Thyroid gland (tissue), 4 donors: ENCODE results near the gene GTF2H1.

Experiments used
- CTCF ChIP-seq, 6 experiments: fragments of 200-600 bp in 3 of 6; fragments of 450-650 bp in 3 of 6; sonication (generic) in 3 of 6; IDR thresholded peaks; one replicate each; pipeline ENCODE4 v1.5.1; 2016 to 2019; ENCODE audit warnings: antibody characterized with exemption in 6 of 6, mild to moderate bottlenecking in 2 of 6, inconsistent platforms in 1 of 6, moderate library complexity in 1 of 6
- POLR2A ChIP-seq, 2 donors: fragments of 450-650 bp; IDR thresholded peaks; one replicate each; pipeline ENCODE4 v1.6.1; 2017; ENCODE audit warnings: antibody characterized with exemption in 2 of 2, mild to moderate bottlenecking in 2 of 2, moderate library complexity in 1 of 2

- TF ChIP-seq CTCF (IDR thresholded peaks at IDR 0.05) (no peak), POLR2A (IDR thresholded peaks at IDR 0.05) (no peak)
Observed at GRCh38 chr11:18317551-18317950, 4.8 kb upstream of the GTF2H1 start.
